ENCODE measurements around the gene PHOSPHO2. TPM values are rescaled to one million over a fixed set of nuclear protein-coding genes. Genes with fewer than 3 reads are reported as not detected.

PHOSPHO2 gene
- total and polyA plus RNA-seq, 2 experiments from 2014 or later: 8.3 to 8.7 TPM

- H4K20me1 ChIP-seq (replicated peaks; ENCODE audit: insufficient read depth): no peaks in the 10 kb centered on the region
- no peak overlapping the region for H3K4me2 ChIP-seq
- ATAC-seq (no peak), DNase-seq (ENCODE audit: low spot score) (no peak)
- no peaks in the 10 kb centered on the region for H3K27me3 ChIP-seq (ENCODE audit: insufficient read depth)
- no peak for TF ChIP-seq NANOG (IDR thresholded peaks at IDR 0.05; ENCODE audit: borderline replicate concordance)
- no peak for TF ChIP-seq CREB1 (CRISPR knock-in tag; IDR thresholded peaks at IDR 0.05; ENCODE audit: low read depth)
- no peak for TF ChIP-seq ETS1 (IDR thresholded peaks at IDR 0.05)
- no peak for TF ChIP-seq REST (IDR thresholded peaks at IDR 0.05; ENCODE audit: unreplicated experiment)
- no peak for TF ChIP-seq POLR2AphosphoS5 (IDR thresholded peaks at IDR 0.05; ENCODE audit: low read depth)
- no peak for TF ChIP-seq JUNB (IDR thresholded peaks at IDR 0.05; ENCODE audit: unreplicated experiment)
- no peak for TF ChIP-seq ZNF462 (CRISPR knock-in tag; IDR thresholded peaks at IDR 0.05)
- TF ChIP-seq ZNF114 (CRISPR knock-in tag; IDR thresholded peaks at IDR 0.05): no peak
- TF ChIP-seq STAT1 (IDR thresholded peaks at IDR 0.05; ENCODE audit: unreplicated experiment): no peak
- TF ChIP-seq EZH2phosphoT487 (IDR thresholded peaks at IDR 0.05; ENCODE audit: unreplicated experiment): no peak
- no peak for TF ChIP-seq EZH2 (IDR thresholded peaks at IDR 0.05; ENCODE audit: low read depth, unreplicated experiment)
- no peak for TF ChIP-seq CTCF (conservative IDR thresholded peaks at IDR 0.05; ENCODE audit: low read depth in 2 of 2)
- no peak overlapping the region for H2AFZ ChIP-seq
- Mint-ChIP-seq H3K36me3 (ENCODE audit: low read depth) (no peaks in the 10 kb centered on the region), H3K4me1 (peaks cover 20% of the 10 kb centered on the region), H3K27ac (no peak overlapping the region), H3K9me3 (no peaks in the 10 kb centered on the region), H3K27me3 (ENCODE audit: insufficient read depth, low read depth, poor library complexity) (no peaks in the 10 kb centered on the region), H3K4me3 (no peak overlapping the region)
- H3K4me1 ChIP-seq (ENCODE audit: insufficient read depth): peaks cover 11% of the 10 kb centered on the region; the same call in 1 of the 2 replicates
- H3K27ac ChIP-seq (ENCODE audit: low read depth): no peak overlapping the region
- no peaks in the 10 kb centered on the region for H3F3A ChIP-seq (replicated peaks; ENCODE audit: low read depth)
- H3K4me3 ChIP-seq: no peak overlapping the region
- no peaks in the 10 kb centered on the region for H3K79me2 ChIP-seq (replicated peaks; ENCODE audit: insufficient read depth)
- H3K36me3 ChIP-seq (ENCODE audit: insufficient read depth): no peaks in the 10 kb centered on the region
- H3K9me2 ChIP-seq (ENCODE audit: insufficient read depth): no peaks in the 10 kb centered on the region
Observed at GRCh38 chr2:169673106-169673505, 21.2 kb upstream of the PHOSPHO2 start.
